ENCODE measurements around the gene RNF13. TPM values are rescaled to one million over a fixed set of nuclear protein-coding genes. Genes with fewer than 3 reads are reported as not detected.

The RNF13 gene
- total and polyA plus RNA-seq, 2 donors (not counting 1 experiment from before 2014, with no cell fraction given) = 57.4 to 81.7 TPM

GRCh38 chr3:149933008-149933407 is 120.0 kb downstream of the RNF13 start:
- H3K9me3 ChIP-seq (ENCODE audit: control insufficient read depth, insufficient read depth, low read depth, low read length) = no peaks in the 10 kb centered on the region
- no peaks in the 10 kb centered on the region for H3K79me2 ChIP-seq (ENCODE audit: control insufficient read depth, insufficient read depth, low read length)
- H3K9ac ChIP-seq (ENCODE audit: insufficient read depth, low read length) = no peak overlapping the region
- no peaks in the 10 kb centered on the region for H3K27me3 ChIP-seq (ENCODE audit: control insufficient read depth, insufficient read depth, low read length)
- H3K4me3 ChIP-seq (replicated peaks in 1 of 4; ENCODE audit: control extremely low read depth in 1 of 4, insufficient read depth in 1 of 4, low read depth in 3 of 4, low read length in 4 of 4) = no peak overlapping the region
- DNase-seq (ENCODE audit: low read depth in 2 of 2) = no peak
- no peak overlapping the region for H3K4me2 ChIP-seq (ENCODE audit: extremely low read depth, insufficient read depth, low read length)
- H3K36me3 ChIP-seq (ENCODE audit: control insufficient read depth, insufficient read depth, low read length) = no peaks in the 10 kb centered on the region
- no peaks in the 10 kb centered on the region for H4K20me1 ChIP-seq (ENCODE audit: control insufficient read depth, extremely low read depth, insufficient read depth, low read length)
- no peak overlapping the region for H2AFZ ChIP-seq (ENCODE audit: low read length)
- no peak for TF ChIP-seq EZH2 (IDR thresholded peaks at IDR 0.05; ENCODE audit: low read length, missing control alignments)
- no peak for TF ChIP-seq CTCF (conservative IDR thresholded peaks at IDR 0.05 in 1 of 2, IDR thresholded peaks at IDR 0.05 in 1 of 2; ENCODE audit: low read depth in 1 of 2, low read length in 2 of 2)
- no peaks in the 10 kb centered on the region for H3K4me1 ChIP-seq (ENCODE audit: control insufficient read depth, extremely low read depth, insufficient read depth, low read length)
- no peak overlapping the region for H3K27ac ChIP-seq (ENCODE audit: insufficient read depth, low read length)

- H3K4me1 ChIP-seq (ENCODE audit: control insufficient read depth, extremely low read depth, insufficient read depth, low read length) = no peaks in the 10 kb centered on the region
- H3K9me3 ChIP-seq (ENCODE audit: control insufficient read depth, insufficient read depth, low read depth, low read length) = no peaks in the 10 kb centered on the region
- no peaks in the 10 kb centered on the region for H3K36me3 ChIP-seq (ENCODE audit: control insufficient read depth, insufficient read depth, low read length)
- no peak overlapping the region for H3K27ac ChIP-seq (ENCODE audit: insufficient read depth, low read length)
- TF ChIP-seq CTCF (conservative IDR thresholded peaks at IDR 0.05 in 1 of 2, IDR thresholded peaks at IDR 0.05 in 1 of 2; ENCODE audit: low read depth in 1 of 2, low read length in 2 of 2) = no peak
- TF ChIP-seq EZH2 (IDR thresholded peaks at IDR 0.05; ENCODE audit: low read length, missing control alignments) = no peak
- no peaks in the 10 kb centered on the region for H3K27me3 ChIP-seq (ENCODE audit: control insufficient read depth, insufficient read depth, low read length)
- no peak overlapping the region for H3K4me2 ChIP-seq (ENCODE audit: extremely low read depth, insufficient read depth, low read length)
- no peak for DNase-seq (ENCODE audit: low read depth in 2 of 2)
- no peaks in the 10 kb centered on the region for H4K20me1 ChIP-seq (ENCODE audit: control insufficient read depth, extremely low read depth, insufficient read depth, low read length)
- H3K4me3 ChIP-seq (replicated peaks in 1 of 4; ENCODE audit: control extremely low read depth in 1 of 4, insufficient read depth in 1 of 4, low read depth in 3 of 4, low read length in 4 of 4) = no peak overlapping the region
- H3K9ac ChIP-seq (ENCODE audit: insufficient read depth, low read length) = no peak overlapping the region
- H3K79me2 ChIP-seq (ENCODE audit: control insufficient read depth, insufficient read depth, low read length) = no peaks in the 10 kb centered on the region
- no peak overlapping the region for H2AFZ ChIP-seq (ENCODE audit: low read length)
These were observed 120.8 kb downstream of the RNF13 start for GRCh38 chr3:149933858-149934257.

GRCh38 chr3:149934524-149934923 is 121.5 kb downstream of the RNF13 start:
- peaks cover 2% of the 10 kb centered on the region for H3K4me1 ChIP-seq (ENCODE audit: control insufficient read depth, extremely low read depth, insufficient read depth, low read length)
- no peaks in the 10 kb centered on the region for H3K9me3 ChIP-seq (ENCODE audit: control insufficient read depth, insufficient read depth, low read depth, low read length)
- no peak overlapping the region for H3K27ac ChIP-seq (ENCODE audit: insufficient read depth, low read length)
- no peak overlapping the region for H3K4me3 ChIP-seq (replicated peaks in 1 of 4; ENCODE audit: control extremely low read depth in 1 of 4, insufficient read depth in 1 of 4, low read depth in 3 of 4, low read length in 4 of 4)
- H2AFZ ChIP-seq (ENCODE audit: low read length) = no peak overlapping the region
- no peak overlapping the region for H3K4me2 ChIP-seq (ENCODE audit: extremely low read depth, insufficient read depth, low read length)
- H3K27me3 ChIP-seq (ENCODE audit: control insufficient read depth, insufficient read depth, low read length) = no peaks in the 10 kb centered on the region
- no peaks in the 10 kb centered on the region for H3K36me3 ChIP-seq (ENCODE audit: control insufficient read depth, insufficient read depth, low read length)
- H4K20me1 ChIP-seq (ENCODE audit: control insufficient read depth, extremely low read depth, insufficient read depth, low read length) = no peaks in the 10 kb centered on the region
- no peak overlapping the region for H3K9ac ChIP-seq (ENCODE audit: insufficient read depth, low read length)
- no peaks in the 10 kb centered on the region for H3K79me2 ChIP-seq (ENCODE audit: control insufficient read depth, insufficient read depth, low read length)
- DNase-seq (ENCODE audit: low read depth in 2 of 2) = peak; percentile 59 to 88
- no peak for TF ChIP-seq EZH2 (IDR thresholded peaks at IDR 0.05; ENCODE audit: low read length, missing control alignments)
- TF ChIP-seq CTCF (conservative IDR thresholded peaks at IDR 0.05 in 1 of 2, IDR thresholded peaks at IDR 0.05 in 1 of 2; ENCODE audit: low read depth in 1 of 2, low read length in 2 of 2) = no peak

Data from fibroblast of lung (primary cell).